ENCODE measurements around the gene ZBTB7C.
A peak's percentile ranks its signal among the peaks of the same experiment; 100 is the strongest.

The ZBTB7C gene

GRCh38 chr18:48132797-48133655, 276.2 kb downstream of the ZBTB7C start:
- DNase-seq, result no peak

- DNase-seq, result no peak
Observed at GRCh38 chr18:48131042-48131441, 278.1 kb downstream of the ZBTB7C start.

GRCh38 chr18:48129621-48130082, 279.5 kb downstream of the ZBTB7C start:
- no peak for DNase-seq

GRCh38 chr18:48127606-48128005, 281.6 kb downstream of the ZBTB7C start:
- no peak for DNase-seq

GRCh38 chr18:48126240-48126639, 282.9 kb downstream of the ZBTB7C start:
- no peak for DNase-seq

GRCh38 chr18:48125724-48126123, 283.5 kb downstream of the ZBTB7C start:
- DNase-seq, result no peak

GRCh38 chr18:48124857-48125626, 284.1 kb downstream of the ZBTB7C start:
- DNase-seq, result no peak

- no peak for DNase-seq
Observed at GRCh38 chr18:48123941-48124340, 285.2 kb downstream of the ZBTB7C start.

GRCh38 chr18:48123324-48123723, 285.9 kb downstream of the ZBTB7C start:
- DNase-seq, result no peak

GRCh38 chr18:48122816-48123215, 286.4 kb downstream of the ZBTB7C start:
- no peak for DNase-seq

- no peak for DNase-seq
Observed at GRCh38 chr18:48122376-48122775, 286.8 kb downstream of the ZBTB7C start.

GRCh38 chr18:48121752-48122151, 287.4 kb downstream of the ZBTB7C start:
- DNase-seq, result no peak

- no peak for DNase-seq
Observed at GRCh38 chr18:48119204-48119603, 290.0 kb downstream of the ZBTB7C start.

- no peak for DNase-seq
Observed at GRCh38 chr18:48116873-48117630, 292.1 kb downstream of the ZBTB7C start.

- DNase-seq, result no peak
Observed at GRCh38 chr18:48116017-48116416, 293.2 kb downstream of the ZBTB7C start.

GRCh38 chr18:48113691-48114090, 295.5 kb downstream of the ZBTB7C start:
- DNase-seq, result no peak

- DNase-seq, result no peak
Observed at GRCh38 chr18:48111587-48111986, 297.6 kb downstream of the ZBTB7C start.

GRCh38 chr18:48110797-48111196, 298.4 kb downstream of the ZBTB7C start:
- DNase-seq, result no peak

GRCh38 chr18:48109961-48110493, 299.2 kb downstream of the ZBTB7C start:
- no peak for DNase-seq

- peak in 1 of 2 experiments; percentile 7 for DNase-seq
Observed at GRCh38 chr18:48108136-48108535, 301.0 kb downstream of the ZBTB7C start.

GRCh38 chr18:48106976-48107781, 302.0 kb downstream of the ZBTB7C start:
- DNase-seq, result no peak

GRCh38 chr18:48106498-48106897, 302.7 kb downstream of the ZBTB7C start:
- DNase-seq, result no peak

Data from Kasumi-1 (cell line).